Measurements from ENCODE around the gene GALNT2.
A peak's percentile ranks its signal among the peaks of the same experiment; 100 is the strongest.

GALNT2 gene

GRCh38 chr1:230123280-230124185 is 56.5 kb downstream of the GALNT2 start:
- in situ Hi-C loops (cut with MboI; ENCODE audit: low pct_unique_long_range_greater_than_20kb, low sequenced_read_pairs) = no loop called here
- DNase-seq = no peak

GRCh38 chr1:230124186-230125128 is 57.4 kb downstream of the GALNT2 start:
- in situ Hi-C loops (cut with MboI; ENCODE audit: low pct_unique_long_range_greater_than_20kb, low sequenced_read_pairs) = no loop called here
- DNase-seq = no peak

- DNase-seq = no peak
- in situ Hi-C loops (cut with MboI; ENCODE audit: low pct_unique_long_range_greater_than_20kb, low sequenced_read_pairs) = no loop called here
These were observed 58.1 kb downstream of the GALNT2 start for GRCh38 chr1:230125141-230125540.

GRCh38 chr1:230125640-230126528 is 58.8 kb downstream of the GALNT2 start:
- DNase-seq = no peak
- in situ Hi-C loops (cut with MboI; ENCODE audit: low pct_unique_long_range_greater_than_20kb, low sequenced_read_pairs) = no loop called here

- DNase-seq = no peak
- in situ Hi-C loops (cut with MboI; ENCODE audit: low pct_unique_long_range_greater_than_20kb, low sequenced_read_pairs) = no loop called here
These were observed 59.6 kb downstream of the GALNT2 start for GRCh38 chr1:230126529-230127104.

- in situ Hi-C loops (cut with MboI; ENCODE audit: low pct_unique_long_range_greater_than_20kb, low sequenced_read_pairs) = no loop called here
- peak; percentile 49 for DNase-seq
These were observed 60.3 kb downstream of the GALNT2 start for GRCh38 chr1:230127105-230128054.

- DNase-seq = no peak
These were observed 61.7 kb downstream of the GALNT2 start for GRCh38 chr1:230128569-230129285.

GRCh38 chr1:230129341-230129740 is 62.3 kb downstream of the GALNT2 start:
- in situ Hi-C loops (cut with MboI; ENCODE audit: low pct_unique_long_range_greater_than_20kb, low sequenced_read_pairs) = no loop called here
- DNase-seq = no peak

More at GRCh38 chr1:230128569-230129285, 61.7 kb downstream of the GALNT2 start:
- in situ Hi-C loops (cut with MboI; ENCODE audit: low pct_unique_long_range_greater_than_20kb, low sequenced_read_pairs) = no loop called here

GRCh38 chr1:230130172-230130944 is 63.3 kb downstream of the GALNT2 start:
- in situ Hi-C loops (cut with MboI; ENCODE audit: low pct_unique_long_range_greater_than_20kb, low sequenced_read_pairs) = no loop called here
- DNase-seq = no peak

- DNase-seq = no peak
- in situ Hi-C loops (cut with MboI; ENCODE audit: low pct_unique_long_range_greater_than_20kb, low sequenced_read_pairs) = no loop called here
These were observed 64.4 kb downstream of the GALNT2 start for GRCh38 chr1:230131457-230131856.

- no peak for DNase-seq
- in situ Hi-C loops (cut with MboI; ENCODE audit: low pct_unique_long_range_greater_than_20kb, low sequenced_read_pairs) = no loop called here
These were observed 65.7 kb downstream of the GALNT2 start for GRCh38 chr1:230132758-230133157.

- DNase-seq = no peak
- in situ Hi-C loops (cut with MboI; ENCODE audit: low pct_unique_long_range_greater_than_20kb, low sequenced_read_pairs) = no loop called here
These were observed 68.7 kb downstream of the GALNT2 start for GRCh38 chr1:230135726-230136125.

GRCh38 chr1:230136453-230137336 is 69.7 kb downstream of the GALNT2 start:
- in situ Hi-C loops (cut with MboI; ENCODE audit: low pct_unique_long_range_greater_than_20kb, low sequenced_read_pairs) = no loop called here

GRCh38 chr1:230137337-230137815 is 70.3 kb downstream of the GALNT2 start:
- in situ Hi-C loops (cut with MboI; ENCODE audit: low pct_unique_long_range_greater_than_20kb, low sequenced_read_pairs) = no loop called here
- no peak for DNase-seq

More at GRCh38 chr1:230136453-230137336, 69.7 kb downstream of the GALNT2 start:
- no peak for DNase-seq

GRCh38 chr1:230138561-230139239 is 71.7 kb downstream of the GALNT2 start:
- in situ Hi-C loops (cut with MboI; ENCODE audit: low pct_unique_long_range_greater_than_20kb, low sequenced_read_pairs) = no loop called here

More at GRCh38 chr1:230138561-230139239, 71.7 kb downstream of the GALNT2 start:
- peak; percentile 52 for DNase-seq

All from KBM-7 (cell line).